A549 treated with DMSO at 1 μM for 4 hours (cell line): ENCODE measurements around the gene IWS1. TPM values are rescaled to one million over a fixed set of nuclear protein-coding genes. Genes with fewer than 3 reads are reported as not detected.

Experiments used
- total RNA-seq: library from RNA; stranded (reverse); fragments of 200-300 nt; extraction: Qiagen RNA extraction; gene quantifications from 5 replicates; pipeline ENCODE4 v1.2.3, GENCODE V29; 2022; ENCODE audit warnings: low read depth

Gene IWS1
- 36.9 to 44.1 TPM (median 40.7 TPM) in 5 replicates for total RNA-seq

GRCh38 chr2:127526132-127527000, at the start of gene IWS1:
Gene IWS1 (minus strand): TSS chr2:127526489. CDS start chr2:127526208, 281 bp downstream.

GRCh38 chr2:127535422-127535901, 9.2 kb upstream of the IWS1 start, which contains the start of gene MYO7B:
Gene MYO7B (plus strand): TSS chr2:127535683. CDS start chr2:127559723, 24,040 bp downstream.

Other genes with a start within 250 kb of the IWS1 start
- gene ERCC3, start 232.3 kb downstream of the IWS1 start, total RNA-seq = 47.5 to 51.9 TPM (median 48.9 TPM) in 5 replicates
- gene MAP3K2, start 138.5 kb downstream of the IWS1 start, total RNA-seq = 17.1 to 32.0 TPM (median 27.2 TPM) in 5 replicates
- gene PROC, start 108.1 kb downstream of the IWS1 start, total RNA-seq = 2.9 to 4.5 TPM (median 3.3 TPM) in 5 replicates
- 0.11 to 0.17 TPM (median 0.14 TPM) in 5 replicates for gene MYO7B, start 9.2 kb upstream of the IWS1 start, total RNA-seq
- gene GPR17, start 119.7 kb upstream of the IWS1 start, total RNA-seq = 0.06 to 0.47 TPM (median 0.10 TPM) in 5 replicates
- 4.5 to 6.0 TPM (median 5.1 TPM) in 5 replicates for gene LIMS2, start 149.0 kb upstream of the IWS1 start, total RNA-seq
- 4.4 to 6.8 TPM (median 5.7 TPM) in 5 replicates for gene SFT2D3, start 175.0 kb upstream of the IWS1 start, total RNA-seq